GM12874 (cell line): ENCODE measurements around the gene OSBPL5.

Experiments
- TF ChIP-seq, protein P1 (sequence below): IDR thresholded peaks from 2 replicates; pipeline ENCODE4 v1.5.1; 2011; ENCODE audit warnings: low read depth, mild to moderate bottlenecking, control low read depth, low read length, moderate library complexity; ENCODE audit not compliant: insufficient read depth

The OSBPL5 gene

DNA sequence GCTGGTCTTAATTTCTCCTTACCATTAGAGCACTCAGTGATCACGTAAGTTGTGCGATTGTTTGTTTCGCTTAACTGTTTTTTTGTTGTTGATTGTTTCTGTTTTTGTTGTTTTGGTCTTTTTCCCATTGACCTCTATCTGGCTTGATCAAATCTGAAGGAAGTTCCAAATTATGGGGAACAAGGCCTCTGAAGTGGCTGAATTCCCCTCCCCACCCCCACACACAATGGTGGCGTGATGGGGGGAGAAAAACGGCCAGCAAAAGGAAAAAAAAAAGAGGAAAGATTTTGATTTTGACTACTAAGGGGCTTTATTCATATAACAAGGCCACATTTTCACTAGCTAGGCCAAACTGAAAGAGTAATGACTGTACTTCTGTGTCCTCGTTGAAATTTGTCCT is 53.6 kb downstream of the OSBPL5 start:
- TF ChIP-seq, protein P1, sequence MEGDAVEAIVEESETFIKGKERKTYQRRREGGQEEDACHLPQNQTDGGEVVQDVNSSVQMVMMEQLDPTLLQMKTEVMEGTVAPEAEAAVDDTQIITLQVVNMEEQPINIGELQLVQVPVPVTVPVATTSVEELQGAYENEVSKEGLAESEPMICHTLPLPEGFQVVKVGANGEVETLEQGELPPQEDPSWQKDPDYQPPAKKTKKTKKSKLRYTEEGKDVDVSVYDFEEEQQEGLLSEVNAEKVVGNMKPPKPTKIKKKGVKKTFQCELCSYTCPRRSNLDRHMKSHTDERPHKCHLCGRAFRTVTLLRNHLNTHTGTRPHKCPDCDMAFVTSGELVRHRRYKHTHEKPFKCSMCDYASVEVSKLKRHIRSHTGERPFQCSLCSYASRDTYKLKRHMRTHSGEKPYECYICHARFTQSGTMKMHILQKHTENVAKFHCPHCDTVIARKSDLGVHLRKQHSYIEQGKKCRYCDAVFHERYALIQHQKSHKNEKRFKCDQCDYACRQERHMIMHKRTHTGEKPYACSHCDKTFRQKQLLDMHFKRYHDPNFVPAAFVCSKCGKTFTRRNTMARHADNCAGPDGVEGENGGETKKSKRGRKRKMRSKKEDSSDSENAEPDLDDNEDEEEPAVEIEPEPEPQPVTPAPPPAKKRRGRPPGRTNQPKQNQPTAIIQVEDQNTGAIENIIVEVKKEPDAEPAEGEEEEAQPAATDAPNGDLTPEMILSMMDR, result no peak

DNA sequence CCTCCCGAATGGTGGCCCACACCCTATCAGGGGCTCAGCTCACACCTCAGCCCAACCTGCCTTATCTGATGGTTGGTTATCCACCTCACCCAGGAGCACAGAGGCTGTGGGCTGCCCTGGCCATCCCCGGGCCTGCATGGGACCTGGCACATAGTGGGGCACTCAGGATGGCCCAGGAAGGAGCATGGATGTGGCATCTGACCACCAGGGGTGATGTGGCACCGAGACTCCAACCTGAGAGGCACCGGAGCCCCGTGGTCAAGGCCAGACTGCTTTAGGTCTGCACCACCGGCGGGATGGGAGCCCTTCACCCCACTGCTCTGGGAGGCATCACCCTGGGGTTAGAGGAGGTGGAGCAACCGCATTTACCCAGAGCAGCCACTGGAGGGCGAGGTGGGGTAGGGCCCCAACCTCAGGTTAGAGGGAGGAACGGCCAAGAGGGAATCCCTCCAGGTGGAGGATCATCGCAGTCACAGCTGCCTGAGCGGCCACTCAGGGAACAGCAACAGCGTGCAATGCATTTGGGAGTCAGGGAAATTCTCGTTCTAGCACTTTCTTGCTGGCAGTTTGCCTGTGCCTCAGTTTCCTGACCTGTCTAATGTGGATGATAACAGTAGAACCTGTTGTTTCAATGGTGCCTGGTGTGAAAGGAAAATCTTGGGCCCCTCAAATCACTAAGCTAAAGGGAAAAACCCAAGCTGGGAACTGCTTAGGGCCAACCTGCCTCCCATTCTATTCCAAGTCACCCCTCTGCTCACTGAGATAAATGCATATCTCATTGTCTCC is 55.0 kb downstream of the OSBPL5 start:
- TF ChIP-seq, protein P1, result peak; percentile 65

- TF ChIP-seq, protein P1, result no peak
Measured at GRCh38 chr11:3109434-3109833, 55.7 kb downstream of the OSBPL5 start.

- TF ChIP-seq, protein P1, result no peak
Measured at GRCh38 chr11:3108183-3108721, 56.9 kb downstream of the OSBPL5 start.

- TF ChIP-seq, protein P1, result no peak
Measured at GRCh38 chr11:3107608-3108182, 57.4 kb downstream of the OSBPL5 start.

- TF ChIP-seq, protein P1, result no peak
Measured at GRCh38 chr11:3106736-3107524, 58.2 kb downstream of the OSBPL5 start.
